NCI-H1436 (cell line): ENCODE data around the gene SMAP2.
"Not testable (repeated sequence)": the region's sequence is repeated elsewhere in the genome, so short reads cannot be mapped to it uniquely, and the experiment has no call there.

Experiments used
- DNase-seq: peaks from one replicate; lab custom pipeline; 2025; lab: John Stamatoyannopoulos, UW

Gene SMAP2

GRCh38 chr1:40372658-40373322 lies 737 bp upstream of the SMAP2 start:
- DNase-seq, result no peak

DNA sequence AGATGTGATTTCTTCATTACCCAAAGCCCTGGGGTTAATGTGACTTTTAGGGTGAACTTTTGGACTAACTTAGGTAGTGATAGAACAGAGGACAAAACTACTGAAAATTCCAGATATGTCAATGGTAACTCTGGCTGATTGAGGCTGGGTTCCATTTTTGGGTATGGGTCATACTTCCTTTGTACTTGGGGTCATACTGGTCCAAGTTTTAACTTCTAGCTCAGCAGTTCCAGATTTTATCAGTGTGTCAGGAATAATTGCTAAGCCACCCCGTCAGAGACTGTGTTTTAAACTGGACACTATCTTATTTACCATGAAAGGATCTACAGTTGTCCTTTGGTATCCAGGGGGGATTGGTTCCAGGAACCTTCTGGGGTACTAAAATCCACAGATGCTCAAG lies 4.0 kb downstream of the SMAP2 start:
- no peak for DNase-seq

DNA sequence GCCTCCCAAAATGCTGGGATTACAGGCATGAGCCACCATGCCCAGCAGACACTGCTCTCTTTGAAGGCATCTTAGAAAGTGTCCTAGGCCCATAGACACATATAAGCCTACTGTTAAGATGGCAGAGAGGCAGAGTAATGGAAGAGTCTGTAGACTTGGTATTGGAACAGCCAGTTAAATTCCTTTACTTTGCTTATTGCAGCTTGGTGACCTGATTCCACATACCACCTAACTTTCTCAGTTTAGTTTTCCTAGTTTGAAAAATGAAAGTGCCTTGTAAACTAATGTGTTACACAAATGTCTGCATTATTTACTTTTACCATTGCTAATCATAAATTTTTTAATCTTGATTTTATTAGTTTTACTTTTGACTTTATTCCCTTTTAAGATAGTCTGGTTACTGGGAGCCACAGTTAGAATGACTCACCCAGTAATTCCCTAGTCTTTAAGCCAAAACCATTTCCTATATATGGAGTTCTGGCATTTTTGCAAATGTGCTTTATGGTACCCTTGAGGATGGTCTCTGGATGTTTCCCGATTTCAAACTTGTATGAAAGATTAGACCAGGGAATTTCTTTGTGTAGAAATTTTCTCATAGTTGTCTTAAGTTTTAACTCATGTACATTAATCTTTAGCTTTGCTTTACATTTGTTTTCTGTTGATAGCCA lies 6.4 kb downstream of the SMAP2 start:
- no peak for DNase-seq

GRCh38 chr1:40380817-40381216 lies 7.3 kb downstream of the SMAP2 start:
- no peak for DNase-seq

- no peak for DNase-seq
Measured at GRCh38 chr1:40381268-40382107, 8.0 kb downstream of the SMAP2 start.

- no peak for DNase-seq
Measured at GRCh38 chr1:40382108-40382460, 8.6 kb downstream of the SMAP2 start.

DNA sequence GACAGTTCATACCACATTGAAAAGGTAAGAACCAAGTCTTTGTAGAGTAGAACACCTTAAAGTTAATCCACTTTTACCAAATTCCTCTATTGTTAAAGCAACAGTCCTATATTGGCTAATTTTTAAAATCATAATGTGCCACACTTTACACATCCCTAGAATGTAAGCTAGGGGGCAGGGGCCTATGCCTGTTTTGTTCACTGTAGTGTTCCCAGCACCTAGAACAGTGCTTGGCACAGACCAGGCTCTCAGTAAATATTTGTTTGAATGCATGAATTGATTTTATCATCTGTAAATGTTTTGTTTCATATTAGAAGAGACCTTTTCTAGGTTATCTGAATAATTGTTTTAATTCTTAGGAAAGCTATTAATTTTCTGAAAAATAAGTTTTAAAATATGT lies 9.1 kb downstream of the SMAP2 start:
- DNase-seq, result no peak

GRCh38 chr1:40383095-40383487 lies 9.6 kb downstream of the SMAP2 start:
- no peak for DNase-seq

- no peak for DNase-seq
Measured at GRCh38 chr1:40383488-40384412, 10.2 kb downstream of the SMAP2 start.

DNA sequence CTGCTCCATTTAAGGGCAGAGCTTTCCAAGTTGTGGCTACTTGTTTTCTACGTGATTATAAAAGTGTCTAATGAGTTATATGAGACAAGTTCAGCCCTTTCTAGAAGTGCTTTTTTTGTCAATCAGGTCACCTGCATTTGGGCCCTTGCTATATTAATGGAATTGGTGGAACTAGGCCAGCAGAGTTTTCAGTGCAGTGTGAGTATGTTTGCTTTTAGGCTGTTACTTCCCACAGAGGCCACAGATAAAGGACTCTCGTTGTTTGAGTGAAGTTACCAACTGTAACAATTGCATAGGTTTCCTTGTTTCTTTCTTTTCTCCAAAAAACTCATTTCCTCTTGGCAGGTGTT lies 10.9 kb downstream of the SMAP2 start:
- DNase-seq, result no peak

DNA sequence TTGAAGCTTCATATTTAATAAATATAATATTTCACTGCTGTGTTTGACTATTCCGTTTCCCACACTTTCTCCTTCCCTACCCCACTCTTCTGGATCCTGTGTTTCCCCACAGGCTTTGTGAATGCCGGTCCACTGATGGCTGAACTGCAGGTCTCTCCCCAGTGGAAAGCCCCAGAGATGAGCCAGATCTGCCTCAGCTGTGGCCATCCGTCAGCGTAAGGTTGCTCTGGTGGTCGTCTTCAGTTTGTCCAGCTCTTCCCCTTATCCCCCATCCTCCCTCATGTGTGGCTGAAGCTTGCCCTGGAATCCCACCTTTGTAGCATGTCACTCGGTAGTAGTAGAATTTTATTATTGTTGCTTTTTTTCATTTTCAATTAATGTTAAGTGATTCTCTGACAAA lies 11.4 kb downstream of the SMAP2 start:
- DNase-seq, result no peak

- DNase-seq, result no peak
Measured at GRCh38 chr1:40385437-40386358, 12.2 kb downstream of the SMAP2 start.

DNA sequence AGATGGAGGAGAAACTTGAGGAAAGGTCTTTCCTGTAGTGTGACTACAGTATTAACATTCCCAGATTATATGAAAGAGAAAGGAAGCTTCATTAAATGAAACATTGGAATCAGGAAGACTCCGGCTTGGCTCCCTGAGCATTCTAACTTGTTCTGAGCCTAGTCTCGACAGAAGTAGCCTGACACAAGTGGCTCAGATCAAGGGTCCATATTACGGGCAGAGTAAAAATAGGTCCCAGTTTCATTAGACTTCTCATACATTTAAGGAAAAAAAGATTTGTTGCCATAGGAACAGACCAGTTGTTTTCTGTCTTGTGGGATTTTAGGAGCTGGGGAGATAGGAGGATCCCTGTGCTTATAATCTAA lies 12.8 kb downstream of the SMAP2 start:
- DNase-seq, result no peak

DNA sequence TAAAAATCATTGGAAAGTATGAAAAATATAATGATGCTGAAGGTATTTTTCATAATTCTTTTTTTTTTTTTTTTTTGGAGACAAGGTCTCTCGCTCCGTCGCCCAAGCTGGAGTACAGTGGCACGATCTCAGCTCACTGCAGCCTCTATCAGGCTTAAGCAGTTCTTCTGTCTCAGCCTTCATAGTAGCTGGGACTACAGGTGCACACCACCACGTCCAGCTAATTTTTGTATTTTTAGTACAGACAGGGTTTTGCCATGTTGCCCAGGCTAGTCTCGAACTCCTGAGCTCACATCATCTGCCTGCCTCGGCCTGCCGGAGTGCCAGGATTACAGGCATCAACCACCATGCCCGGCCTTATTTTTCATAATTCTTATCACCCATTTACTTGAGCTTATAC lies 13.3 kb downstream of the SMAP2 start:
- no peak for DNase-seq

DNA sequence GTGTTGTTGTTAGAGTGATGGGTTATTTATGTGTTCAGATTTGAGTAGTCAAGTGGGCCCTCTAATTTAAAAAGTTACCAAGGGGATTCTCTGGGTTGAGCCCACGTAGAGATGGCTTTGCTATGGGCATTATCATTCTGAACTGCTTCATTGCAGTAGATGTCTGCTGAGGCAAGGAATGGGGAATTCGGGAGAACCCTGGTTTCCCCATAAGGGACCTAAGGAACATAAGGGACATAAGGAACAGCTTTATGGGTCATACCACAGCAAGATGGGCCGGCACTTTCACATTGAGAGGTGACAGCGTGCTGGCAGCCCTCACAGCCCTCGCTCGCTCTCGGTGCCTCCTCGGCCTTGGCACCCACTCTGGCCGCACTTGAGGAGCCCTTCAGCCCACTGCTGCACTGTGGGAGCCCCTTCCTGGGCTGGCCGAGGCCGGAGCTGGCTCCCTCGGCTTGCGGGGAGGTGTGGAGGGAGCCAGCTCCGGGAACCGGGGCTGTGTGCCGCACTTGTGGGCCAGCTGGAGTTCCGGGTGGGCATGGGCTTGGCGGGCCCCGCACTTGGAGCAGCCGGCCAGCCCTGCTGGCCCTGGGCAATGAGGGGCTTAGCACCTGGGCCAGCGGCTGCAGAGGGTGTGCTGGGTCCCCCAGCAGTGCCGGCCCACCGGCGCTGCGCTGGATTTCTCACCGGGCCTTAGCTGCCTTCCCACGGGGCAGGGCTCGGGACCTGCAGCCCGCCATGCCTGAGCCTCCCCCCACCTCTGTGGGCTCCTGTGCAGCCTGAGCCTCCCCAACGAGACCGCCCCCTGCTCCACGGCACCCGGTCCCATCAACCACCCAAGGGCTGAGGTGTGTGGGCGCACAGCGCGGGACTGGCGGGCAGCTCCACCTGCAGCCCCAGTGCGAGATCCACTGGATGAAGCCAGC lies 14.1 kb downstream of the SMAP2 start:
- DNase-seq, result not testable (repeated sequence)

DNA sequence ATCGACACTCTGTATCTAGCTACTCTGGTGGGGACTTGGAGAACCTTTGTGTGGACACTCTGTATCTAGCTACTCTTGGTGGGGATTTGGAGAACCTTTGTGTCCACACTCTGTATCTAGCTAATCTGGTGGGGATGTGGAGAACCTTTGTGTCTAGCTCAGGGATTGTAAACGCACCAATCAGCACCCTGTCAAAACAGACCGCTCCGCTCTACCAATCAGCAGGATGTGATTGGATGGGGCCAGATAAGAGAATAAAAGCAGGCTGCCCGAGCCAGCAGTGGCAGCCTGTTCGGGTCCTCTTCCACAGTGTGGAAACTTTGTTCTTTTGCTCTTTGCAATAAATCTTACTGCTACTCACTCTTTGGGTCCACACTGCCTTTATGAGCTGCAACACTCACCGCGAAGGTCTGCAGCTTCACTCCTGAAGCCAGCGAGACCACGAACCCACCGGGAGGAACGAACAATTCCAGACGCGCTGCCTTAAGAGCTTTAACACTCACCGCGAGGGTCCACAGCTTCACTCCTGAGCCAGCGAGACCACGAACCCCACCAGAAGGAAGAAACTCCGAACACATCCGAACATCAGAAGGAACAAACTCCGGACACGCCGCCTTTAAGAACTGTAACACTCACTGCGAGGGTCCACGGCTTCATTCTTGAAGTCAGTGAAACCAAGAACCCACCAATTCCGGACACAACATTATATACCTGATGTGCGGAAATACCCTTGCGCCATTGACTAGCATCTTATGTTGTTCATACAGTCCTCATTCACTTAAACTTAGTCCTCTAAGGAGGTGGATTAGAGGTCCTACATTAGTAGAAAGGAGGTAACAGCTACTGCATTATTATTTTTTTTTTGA lies 15.2 kb downstream of the SMAP2 start:
- DNase-seq, result not testable (repeated sequence)

- no peak for DNase-seq
Measured at GRCh38 chr1:40389322-40389803, 15.8 kb downstream of the SMAP2 start.

GRCh38 chr1:40389871-40390560 lies 16.5 kb downstream of the SMAP2 start:
- DNase-seq, result no peak
